Measurements from ENCODE around the gene USP27X.

The USP27X gene

DNA sequence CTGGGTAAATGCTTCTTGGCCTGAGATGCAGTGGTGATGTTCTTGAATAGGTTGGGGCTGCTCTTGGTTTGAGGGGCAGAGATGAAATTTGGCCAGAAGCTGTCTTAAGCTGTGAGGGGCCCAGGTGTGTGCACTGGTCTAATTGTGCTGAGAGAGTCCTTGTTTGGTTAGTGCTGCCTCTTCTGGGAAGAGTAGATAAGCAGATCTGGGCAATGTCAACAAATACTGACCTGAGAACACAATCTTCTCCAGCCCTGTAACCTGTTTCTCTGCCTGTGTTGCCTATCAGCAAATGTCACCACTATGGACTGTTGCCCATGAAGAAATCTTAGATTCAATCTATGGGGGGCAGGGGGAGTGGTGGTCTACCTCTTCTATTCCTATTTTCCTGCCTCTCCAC is 17.2 kb upstream of the USP27X start:
- H3K27ac Mint-ChIP-seq, result no peak overlapping the region
- peaks cover 5 to 7% of the 10 kb centered on the region in 2 donors for H3K27me3 Mint-ChIP-seq
- H3K4me3 Mint-ChIP-seq, result no peak overlapping the region

GRCh38 chrX:49868739-49869138 is 10.5 kb upstream of the USP27X start:
- H3K27ac Mint-ChIP-seq, result no peak overlapping the region
- no peaks in the 10 kb centered on the region for H3K36me3 Mint-ChIP-seq
- H3K9me3 Mint-ChIP-seq, result no peaks in the 10 kb centered on the region
- DNase-seq (no peak), ATAC-seq (replicated peaks) (no peak)
- H3K4me1 Mint-ChIP-seq, result no peaks in the 10 kb centered on the region
- no peak overlapping the region for H3K4me3 Mint-ChIP-seq
- peaks cover 12 to 22% of the 10 kb centered on the region in 2 donors for H3K27me3 Mint-ChIP-seq

More for the DNA sequence above, 17.2 kb upstream of the USP27X start:
- ATAC-seq (replicated peaks), result no peak
- no peak for DNase-seq
- no peaks in the 10 kb centered on the region for H3K4me1 Mint-ChIP-seq
- no peaks in the 10 kb centered on the region for H3K36me3 Mint-ChIP-seq
- H3K9me3 Mint-ChIP-seq, result no peaks in the 10 kb centered on the region

- Mint-ChIP-seq H3K27me3 (no peaks in the 10 kb centered on the region), H3K4me3 (no peak overlapping the region), H3K27ac (no peak overlapping the region), H3K36me3 (peaks cover 0 to 3% of the 10 kb centered on the region in 2 donors), H3K9me3 (no peaks in the 10 kb centered on the region), H3K4me1 (peaks cover 11 to 33% of the 10 kb centered on the region in 2 donors)
- ATAC-seq (replicated peaks) (peak in 1 of 2 donors; percentile 28), DNase-seq (no peak)
These were observed 2.5 kb upstream of the USP27X start for GRCh38 chrX:49876750-49877149.

DNA sequence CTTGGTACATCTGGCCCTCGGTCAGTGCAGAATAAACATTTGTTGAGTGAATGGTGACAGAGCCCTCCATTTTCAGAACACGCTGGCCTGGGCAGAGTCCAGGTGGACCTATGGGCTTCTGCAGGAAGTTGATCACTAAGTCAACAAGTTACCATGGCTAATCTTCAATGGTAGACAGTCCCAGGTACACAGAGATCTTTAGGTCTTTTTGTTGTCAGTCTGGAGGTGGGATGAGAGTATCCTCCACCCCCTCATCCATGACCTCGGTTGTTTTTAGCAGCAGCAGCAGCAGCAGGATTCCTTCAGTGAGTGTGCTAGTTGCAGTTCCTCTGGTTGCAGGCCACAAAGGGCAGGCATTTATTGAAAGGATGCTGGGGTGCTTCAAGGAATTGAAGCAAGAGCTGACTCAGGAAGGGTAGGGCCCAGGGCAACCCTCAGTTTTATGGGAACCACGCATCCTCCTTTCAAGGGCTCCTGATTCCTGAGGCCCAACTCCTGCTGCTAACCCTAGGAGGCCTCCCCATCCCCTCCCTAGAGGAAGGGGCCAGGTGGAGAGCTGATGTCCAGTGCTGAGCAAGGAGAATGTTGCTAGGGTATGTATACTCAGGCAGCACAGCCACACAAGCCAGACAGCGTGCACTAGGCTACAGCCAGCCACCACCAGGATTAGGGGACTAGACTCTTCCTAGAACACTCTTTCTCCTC is 1.7 kb upstream of the USP27X start:
- Mint-ChIP-seq H3K27me3 (no peaks in the 10 kb centered on the region), H3K9me3 (no peaks in the 10 kb centered on the region), H3K36me3 (peaks cover 0 to 3% of the 10 kb centered on the region in 2 donors), H3K4me1 (peaks cover 13 to 38% of the 10 kb centered on the region in 2 donors), H3K4me3 (no peak overlapping the region), H3K27ac (no peak overlapping the region)
- DNase-seq (no peak), ATAC-seq (replicated peaks) (no peak)

- H3K27ac Mint-ChIP-seq, result peak overlapping the region; percentile 78
- H3K36me3 Mint-ChIP-seq, result peaks cover 0 to 3% of the 10 kb centered on the region in 2 donors
- H3K4me1 Mint-ChIP-seq, result peaks cover 13 to 38% of the 10 kb centered on the region in 2 donors
- DNase-seq (no peak), ATAC-seq (replicated peaks) (no peak)
- no peaks in the 10 kb centered on the region for H3K9me3 Mint-ChIP-seq
- peak overlapping the region; percentile 81 to 82 for H3K4me3 Mint-ChIP-seq
- no peaks in the 10 kb centered on the region for H3K27me3 Mint-ChIP-seq
These were observed 1.0 kb upstream of the USP27X start for GRCh38 chrX:49878128-49878833.

DNA sequence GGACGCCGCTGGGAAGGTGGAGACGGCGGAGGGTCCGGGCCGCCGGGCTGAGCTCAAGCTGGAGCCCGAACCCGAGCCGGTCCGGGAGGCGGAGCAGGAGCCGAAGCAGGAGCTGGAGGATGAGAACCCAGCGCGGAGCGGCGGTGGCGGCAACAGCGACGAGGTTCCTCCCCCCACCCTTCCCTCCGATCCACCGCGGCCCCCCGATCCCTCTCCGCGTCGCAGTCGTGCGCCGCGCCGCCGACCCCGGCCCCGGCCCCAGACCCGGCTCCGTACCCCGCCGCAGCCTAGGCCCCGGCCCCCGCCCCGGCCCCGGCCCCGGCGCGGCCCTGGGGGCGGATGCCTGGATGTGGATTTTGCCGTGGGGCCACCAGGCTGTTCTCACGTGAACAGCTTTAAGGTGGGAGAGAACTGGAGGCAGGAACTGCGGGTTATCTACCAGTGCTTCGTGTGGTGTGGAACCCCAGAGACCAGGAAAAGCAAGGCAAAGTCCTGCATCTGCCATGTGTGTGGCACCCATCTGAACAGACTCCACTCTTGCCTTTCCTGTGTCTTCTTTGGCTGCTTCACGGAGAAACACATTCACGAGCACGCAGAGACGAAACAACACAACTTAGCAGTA is 483 bp downstream of the USP27X start:
- peaks cover 17 to 44% of the 10 kb centered on the region in 2 donors for H3K4me1 Mint-ChIP-seq
- DNase-seq, result no peak
- peaks cover 0 to 6% of the 10 kb centered on the region in 2 donors for H3K36me3 Mint-ChIP-seq
- peaks cover 0 to 3% of the 10 kb centered on the region in 2 donors for H3K27me3 Mint-ChIP-seq
- H3K4me3 Mint-ChIP-seq, result peak overlapping the region; percentile 81 to 82
- ATAC-seq (replicated peaks), result peak; percentile 11 to 20
- no peaks in the 10 kb centered on the region for H3K9me3 Mint-ChIP-seq
- peak overlapping the region; percentile 75 for H3K27ac Mint-ChIP-seq

DNA sequence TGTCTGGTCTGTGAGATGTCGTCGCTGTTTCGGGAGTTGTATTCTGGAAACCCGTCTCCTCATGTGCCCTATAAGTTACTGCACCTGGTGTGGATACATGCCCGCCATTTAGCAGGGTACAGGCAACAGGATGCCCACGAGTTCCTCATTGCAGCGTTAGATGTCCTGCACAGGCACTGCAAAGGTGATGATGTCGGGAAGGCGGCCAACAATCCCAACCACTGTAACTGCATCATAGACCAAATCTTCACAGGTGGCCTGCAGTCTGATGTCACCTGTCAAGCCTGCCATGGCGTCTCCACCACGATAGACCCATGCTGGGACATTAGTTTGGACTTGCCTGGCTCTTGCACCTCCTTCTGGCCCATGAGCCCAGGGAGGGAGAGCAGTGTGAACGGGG is 1.4 kb downstream of the USP27X start:
- no peak for DNase-seq
- peaks cover 0 to 6% of the 10 kb centered on the region in 2 donors for H3K36me3 Mint-ChIP-seq
- no peak overlapping the region for H3K4me3 Mint-ChIP-seq
- ATAC-seq (replicated peaks), result no peak
- H3K27ac Mint-ChIP-seq, result no peak overlapping the region
- H3K9me3 Mint-ChIP-seq, result no peaks in the 10 kb centered on the region
- peaks cover 0 to 3% of the 10 kb centered on the region in 2 donors for H3K27me3 Mint-ChIP-seq
- H3K4me1 Mint-ChIP-seq, result peaks cover 17 to 44% of the 10 kb centered on the region in 2 donors

DNA sequence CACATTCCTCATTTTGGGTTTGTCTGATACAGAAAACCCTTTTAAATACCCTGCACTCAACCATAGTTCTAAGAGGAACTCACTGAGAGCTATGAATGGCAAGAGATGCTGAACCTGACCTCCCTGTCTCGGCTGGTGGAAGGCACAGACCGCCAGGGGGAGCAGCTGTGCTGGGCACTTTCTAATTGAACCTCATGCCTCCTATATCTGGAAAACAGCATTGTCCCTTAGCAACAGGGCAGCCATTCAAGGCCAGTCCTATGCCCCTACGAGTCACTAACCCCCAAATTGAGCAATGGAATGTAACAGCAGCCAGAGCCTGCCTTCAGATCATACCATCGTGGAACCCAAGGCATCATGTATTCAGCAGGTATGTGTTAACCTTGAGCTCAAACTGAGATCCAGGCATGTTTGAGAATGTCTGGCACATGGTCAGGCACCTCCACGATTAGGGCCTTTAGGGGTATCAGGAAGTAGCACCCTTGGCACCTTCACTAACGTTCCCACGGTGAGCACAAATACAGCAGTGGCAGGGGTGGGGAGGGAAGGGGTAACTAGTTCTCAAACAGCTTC is 5.1 kb downstream of the USP27X start:
- Mint-ChIP-seq H3K27me3 (peaks cover 0 to 3% of the 10 kb centered on the region in 2 donors), H3K9me3 (no peaks in the 10 kb centered on the region), H3K4me3 (no peak overlapping the region), H3K27ac (no peak overlapping the region), H3K4me1 (peaks cover 9 to 25% of the 10 kb centered on the region in 2 donors), H3K36me3 (peaks cover 0 to 6% of the 10 kb centered on the region in 2 donors)
- ATAC-seq (replicated peaks), result peak; percentile 68 to 75
- peak; percentile 25 for DNase-seq

DNA sequence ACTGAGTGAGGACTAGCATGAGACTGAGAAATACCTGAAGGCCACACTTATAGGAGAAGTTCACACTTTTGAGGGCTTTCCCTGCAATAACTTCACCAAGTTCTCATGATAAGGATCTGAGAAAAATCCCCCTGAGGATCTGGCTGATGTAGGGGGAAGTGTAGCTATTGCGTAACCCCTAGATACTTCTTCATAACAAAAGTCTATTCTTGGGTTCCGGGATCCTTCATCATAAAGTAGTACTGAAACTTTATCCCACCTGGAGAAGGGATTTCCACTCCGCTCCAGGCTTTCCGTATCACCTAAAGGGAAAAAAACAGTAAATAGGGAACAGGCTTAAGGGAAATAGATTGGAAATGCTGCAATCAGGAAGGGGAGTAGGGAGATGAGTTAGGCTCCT is 13.3 kb downstream of the USP27X start:
- no peak overlapping the region for H3K4me3 Mint-ChIP-seq
- peaks cover 15 to 20% of the 10 kb centered on the region in 2 donors for H3K27me3 Mint-ChIP-seq
- peaks cover 9 to 17% of the 10 kb centered on the region in 2 donors for H3K9me3 Mint-ChIP-seq
- H3K27ac Mint-ChIP-seq, result no peak overlapping the region
- H3K4me1 Mint-ChIP-seq, result no peaks in the 10 kb centered on the region
- ATAC-seq (replicated peaks), result no peak
- peaks cover 9 to 10% of the 10 kb centered on the region in 2 donors for H3K36me3 Mint-ChIP-seq
- no peak for DNase-seq

DNA sequence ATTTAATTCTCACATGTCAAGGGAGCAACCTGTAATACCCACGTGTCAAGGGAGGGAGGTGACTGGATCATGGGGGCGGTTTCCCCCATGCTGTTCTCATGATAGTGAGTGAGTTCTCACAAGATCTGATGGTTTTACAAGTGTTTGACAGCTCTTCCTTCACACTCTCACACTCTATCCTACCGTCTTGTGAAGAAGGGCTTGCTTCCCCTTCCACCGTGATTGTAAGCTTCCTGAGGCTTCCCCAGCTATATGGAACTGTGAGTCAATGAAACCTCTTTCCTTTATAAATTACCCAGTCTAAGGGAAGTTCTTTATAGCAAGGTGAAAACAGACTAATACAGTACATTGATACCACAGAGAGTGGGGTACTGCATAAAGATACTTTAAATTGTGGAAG is 17.7 kb downstream of the USP27X start:
- Mint-ChIP-seq H3K27me3 (peaks cover 30 to 36% of the 10 kb centered on the region in 2 donors), H3K9me3 (peaks cover 9 to 17% of the 10 kb centered on the region in 2 donors), H3K27ac (no peak overlapping the region)

GRCh38 chrX:49901048-49901447 is 21.8 kb downstream of the USP27X start:
- peaks cover 9 to 10% of the 10 kb centered on the region in 2 donors for H3K36me3 Mint-ChIP-seq
- no peak for ATAC-seq (replicated peaks)
- peaks cover 10 to 14% of the 10 kb centered on the region in 2 donors for H3K9me3 Mint-ChIP-seq
- H3K27ac Mint-ChIP-seq, result no peak overlapping the region
- H3K4me1 Mint-ChIP-seq, result no peaks in the 10 kb centered on the region
- H3K4me3 Mint-ChIP-seq, result no peak overlapping the region
- H3K27me3 Mint-ChIP-seq, result peaks cover 31 to 38% of the 10 kb centered on the region in 2 donors
- no peak for DNase-seq

More for the DNA sequence above, 17.7 kb downstream of the USP27X start:
- DNase-seq, result no peak
- Mint-ChIP-seq H3K4me3 (no peak overlapping the region), H3K4me1 (no peaks in the 10 kb centered on the region), H3K36me3 (peaks cover 9 to 10% of the 10 kb centered on the region in 2 donors)
- no peak for ATAC-seq (replicated peaks)

DNA sequence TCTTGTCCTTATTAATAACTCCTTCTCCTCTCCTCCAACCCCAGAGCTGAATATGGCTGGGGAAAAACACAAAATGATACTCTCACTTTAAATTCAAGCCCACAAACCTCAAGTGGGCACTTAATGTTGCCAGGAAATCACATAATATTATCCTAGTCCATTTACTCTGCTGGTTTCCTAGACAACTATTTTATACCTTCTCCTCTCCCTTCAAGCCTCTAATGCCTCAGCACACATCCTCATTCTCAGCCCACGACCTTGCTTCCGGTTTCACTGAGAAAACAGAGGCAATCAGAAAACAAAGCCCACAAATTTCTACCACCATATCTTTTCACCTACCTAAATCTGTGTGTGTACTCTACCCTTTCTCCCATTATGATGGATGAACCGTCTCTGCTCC is 31.1 kb downstream of the USP27X start:
- no peaks in the 10 kb centered on the region for H3K9me3 Mint-ChIP-seq
- ATAC-seq (replicated peaks) (peak; percentile 80 to 92), DNase-seq (no peak)
- no peak overlapping the region for H3K4me3 Mint-ChIP-seq
- peak overlapping the region; percentile 11 for H3K27ac Mint-ChIP-seq
- peaks cover 9 to 11% of the 10 kb centered on the region in 2 donors for H3K4me1 Mint-ChIP-seq
- peaks cover 0 to 7% of the 10 kb centered on the region in 2 donors for H3K27me3 Mint-ChIP-seq
- no peaks in the 10 kb centered on the region for H3K36me3 Mint-ChIP-seq

- no peak overlapping the region for H3K4me3 Mint-ChIP-seq
- H3K4me1 Mint-ChIP-seq, result peaks cover 9 to 11% of the 10 kb centered on the region in 2 donors
- H3K27me3 Mint-ChIP-seq, result peaks cover 0 to 7% of the 10 kb centered on the region in 2 donors
- no peaks in the 10 kb centered on the region for H3K9me3 Mint-ChIP-seq
- no peaks in the 10 kb centered on the region for H3K36me3 Mint-ChIP-seq
- ATAC-seq (replicated peaks), result no peak
- no peak for DNase-seq
- no peak overlapping the region for H3K27ac Mint-ChIP-seq
These were observed 32.8 kb downstream of the USP27X start for GRCh38 chrX:49912086-49912485.

GRCh38 chrX:49912861-49913260 is 33.6 kb downstream of the USP27X start:
- Mint-ChIP-seq H3K4me1 (peaks cover 9 to 11% of the 10 kb centered on the region in 2 donors), H3K27me3 (peaks cover 0 to 7% of the 10 kb centered on the region in 2 donors), H3K36me3 (no peaks in the 10 kb centered on the region), H3K27ac (no peak overlapping the region), H3K4me3 (no peak overlapping the region), H3K9me3 (no peaks in the 10 kb centered on the region)
- ATAC-seq (replicated peaks) (no peak), DNase-seq (no peak)

Measured in stimulated activated naive B cell treated with anti-CD40 and anti-IgM and Interleukin-4, amounts not matched to agents 10 μg/mL and 1 μg/mL and 100 μg/mL, for 72 hours (primary cell).